ENCODE data around the gene GTF2A1L. TPM values are rescaled to one million over a fixed set of nuclear protein-coding genes. Genes with fewer than 3 reads are reported as not detected.

Gene GTF2A1L
- total RNA-seq, 1 donor from 2014 or later, result not detected

GRCh38 chr2:48578313-48578712, 39.3 kb upstream of the GTF2A1L start:
- Histone ChIP-seq H4K20me1 (ENCODE audit: insufficient read depth, low read length) (no peaks in the 10 kb centered on the region), H3K79me2 (ENCODE audit: insufficient read depth, low read length) (no peaks in the 10 kb centered on the region), H3K36me3 (ENCODE audit: insufficient read depth, low read length) (no peaks in the 10 kb centered on the region), H3K4me1 (ENCODE audit: insufficient read depth, low read length) (no peaks in the 10 kb centered on the region), H2AFZ (ENCODE audit: low read depth, low read length) (no peak overlapping the region), H3K27ac (ENCODE audit: low read depth, low read length) (no peak overlapping the region), H3K9me3 (ENCODE audit: insufficient read depth, low read depth, low read length) (no peaks in the 10 kb centered on the region), H3K9ac (ENCODE audit: low read length) (no peak overlapping the region), H3K4me3 (ENCODE audit: insufficient read depth, low read depth, low read length) (no peak overlapping the region), H3K27me3 (ENCODE audit: insufficient read depth, low read length) (no peaks in the 10 kb centered on the region), H3K4me2 (ENCODE audit: low read length) (no peak overlapping the region)
- no peak for TF ChIP-seq CTCF (IDR thresholded peaks at IDR 0.05; ENCODE audit: insufficient read depth, low read depth, low read length)
- TF ChIP-seq EZH2 (IDR thresholded peaks at IDR 0.05; ENCODE audit: insufficient read depth, low read length), result no peak
- Mint-ChIP-seq H3K27me3 (ENCODE audit: low read depth, unreplicated experiment) (no peaks in the 10 kb centered on the region), H3K4me3 (ENCODE audit: unreplicated experiment) (no peak overlapping the region), H3K27ac (ENCODE audit: unreplicated experiment) (no peak overlapping the region), H3K4me1 (ENCODE audit: low read depth, unreplicated experiment) (no peaks in the 10 kb centered on the region), H3K9me3 (ENCODE audit: unreplicated experiment) (peaks cover 4% of the 10 kb centered on the region), H3K36me3 (ENCODE audit: low read depth, unreplicated experiment) (peaks cover 14% of the 10 kb centered on the region)
- FAIRE-seq (no peak), DNase-seq (ENCODE audit: low read depth) (no peak)

DNA sequence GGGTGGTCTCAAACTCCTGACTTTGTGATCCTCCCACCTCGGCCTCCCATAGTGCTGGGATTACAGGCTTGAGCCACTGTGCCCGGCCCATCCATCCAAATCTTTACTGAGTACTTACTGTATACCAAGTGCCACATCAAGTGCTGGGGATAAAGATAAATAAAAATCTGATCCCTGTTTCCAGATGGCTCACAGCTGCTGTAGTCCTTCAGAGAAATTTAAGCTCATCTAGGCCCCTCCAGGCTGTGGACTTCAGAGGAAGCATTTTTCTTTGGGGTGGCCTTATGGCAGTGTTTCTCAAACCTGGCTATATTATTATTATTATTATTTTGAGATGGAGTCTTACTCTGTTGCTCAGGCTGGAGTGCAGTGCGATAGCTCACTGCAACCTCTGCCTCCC, 33.7 kb upstream of the GTF2A1L start:
- Histone ChIP-seq H4K20me1 (ENCODE audit: insufficient read depth, low read length) (no peaks in the 10 kb centered on the region), H3K9ac (ENCODE audit: low read length) (no peak overlapping the region), H3K4me3 (ENCODE audit: insufficient read depth, low read depth, low read length) (no peak overlapping the region), H3K79me2 (ENCODE audit: insufficient read depth, low read length) (no peaks in the 10 kb centered on the region), H3K27me3 (ENCODE audit: insufficient read depth, low read length) (no peaks in the 10 kb centered on the region), H3K9me3 (ENCODE audit: insufficient read depth, low read depth, low read length) (no peaks in the 10 kb centered on the region), H2AFZ (ENCODE audit: low read depth, low read length) (no peak overlapping the region), H3K4me2 (ENCODE audit: low read length) (no peak overlapping the region), H3K27ac (ENCODE audit: low read depth, low read length) (no peak overlapping the region), H3K4me1 (ENCODE audit: insufficient read depth, low read length) (no peaks in the 10 kb centered on the region), H3K36me3 (ENCODE audit: insufficient read depth, low read length) (no peaks in the 10 kb centered on the region)
- H3K4me3 Mint-ChIP-seq (ENCODE audit: unreplicated experiment), result no peak overlapping the region
- peaks cover 25% of the 10 kb centered on the region for H3K36me3 Mint-ChIP-seq (ENCODE audit: low read depth, unreplicated experiment)
- H3K4me1 Mint-ChIP-seq (ENCODE audit: low read depth, unreplicated experiment), result no peaks in the 10 kb centered on the region
- DNase-seq (ENCODE audit: low read depth), result no peak
- no peak for FAIRE-seq
- H3K9me3 Mint-ChIP-seq (ENCODE audit: unreplicated experiment), result peaks cover 8% of the 10 kb centered on the region
- no peak overlapping the region for H3K27ac Mint-ChIP-seq (ENCODE audit: unreplicated experiment)
- no peaks in the 10 kb centered on the region for H3K27me3 Mint-ChIP-seq (ENCODE audit: low read depth, unreplicated experiment)
- TF ChIP-seq EZH2 (IDR thresholded peaks at IDR 0.05; ENCODE audit: insufficient read depth, low read length), result no peak
- no peak for TF ChIP-seq CTCF (IDR thresholded peaks at IDR 0.05; ENCODE audit: insufficient read depth, low read depth, low read length)

DNA sequence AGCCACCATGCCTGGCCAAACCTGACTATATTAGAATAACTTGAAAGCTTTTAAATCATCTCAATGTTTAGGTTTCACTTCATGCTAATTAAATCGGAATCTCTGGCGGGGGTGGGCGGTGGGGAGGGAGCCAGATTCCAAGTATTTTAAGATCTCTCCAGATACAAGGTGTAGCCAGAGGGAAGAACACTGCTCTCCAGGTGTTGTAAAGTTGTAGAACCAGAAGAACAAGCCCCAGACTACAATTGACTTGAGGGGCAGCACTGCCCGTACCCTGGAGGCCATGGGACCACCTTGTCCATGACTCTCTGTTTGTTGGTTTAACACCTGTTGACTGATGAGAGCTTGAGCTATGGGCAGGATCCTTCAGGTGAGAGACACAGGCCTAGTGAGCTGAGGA, 33.1 kb upstream of the GTF2A1L start:
- FAIRE-seq (no peak), DNase-seq (ENCODE audit: low read depth) (no peak)
- Histone ChIP-seq H3K4me2 (ENCODE audit: low read length) (no peak overlapping the region), H2AFZ (ENCODE audit: low read depth, low read length) (no peak overlapping the region), H3K27ac (ENCODE audit: low read depth, low read length) (no peak overlapping the region), H3K27me3 (ENCODE audit: insufficient read depth, low read length) (no peaks in the 10 kb centered on the region), H3K4me3 (ENCODE audit: insufficient read depth, low read depth, low read length) (no peak overlapping the region), H3K9me3 (ENCODE audit: insufficient read depth, low read depth, low read length) (no peaks in the 10 kb centered on the region), H4K20me1 (ENCODE audit: insufficient read depth, low read length) (no peaks in the 10 kb centered on the region), H3K4me1 (ENCODE audit: insufficient read depth, low read length) (no peaks in the 10 kb centered on the region), H3K36me3 (ENCODE audit: insufficient read depth, low read length) (no peaks in the 10 kb centered on the region), H3K9ac (ENCODE audit: low read length) (no peak overlapping the region), H3K79me2 (ENCODE audit: insufficient read depth, low read length) (no peaks in the 10 kb centered on the region)
- Mint-ChIP-seq H3K4me1 (ENCODE audit: low read depth, unreplicated experiment) (no peaks in the 10 kb centered on the region), H3K36me3 (ENCODE audit: low read depth, unreplicated experiment) (peaks cover 23% of the 10 kb centered on the region), H3K27me3 (ENCODE audit: low read depth, unreplicated experiment) (no peaks in the 10 kb centered on the region), H3K4me3 (ENCODE audit: unreplicated experiment) (no peak overlapping the region), H3K27ac (ENCODE audit: unreplicated experiment) (no peak overlapping the region), H3K9me3 (ENCODE audit: unreplicated experiment) (peaks cover 8% of the 10 kb centered on the region)
- TF ChIP-seq CTCF (IDR thresholded peaks at IDR 0.05; ENCODE audit: insufficient read depth, low read depth, low read length) (no peak), EZH2 (IDR thresholded peaks at IDR 0.05; ENCODE audit: insufficient read depth, low read length) (no peak)
